Middle frontal gyrus (tissue), 1 donor: Measurements from ENCODE around the gene RNF220.
"Not testable (repeated sequence)": the region's sequence is repeated elsewhere in the genome, so short reads cannot be mapped to it uniquely, and the experiment has no call there.

ENCODE experiments used
- DNase-seq: peaks from one replicate; pipeline ENCODE4 v3.0.0-alpha.2; 2015; ENCODE audit warnings: low spot score; ENCODE audit errors: extremely low spot score

RNF220 gene

GRCh38 chr1:44546403-44547053 lies 141.5 kb downstream of the RNF220 start:
- no peak for DNase-seq

GRCh38 chr1:44547361-44547760 lies 142.3 kb downstream of the RNF220 start:
- no peak for DNase-seq

GRCh38 chr1:44547837-44548236 lies 142.8 kb downstream of the RNF220 start:
- no peak for DNase-seq

GRCh38 chr1:44549510-44549909 lies 144.5 kb downstream of the RNF220 start:
- no peak for DNase-seq

GRCh38 chr1:44553127-44553758 lies 148.2 kb downstream of the RNF220 start:
- DNase-seq = no peak

- DNase-seq = no peak
These were observed 148.7 kb downstream of the RNF220 start for GRCh38 chr1:44553771-44554170.

GRCh38 chr1:44554706-44555105 lies 149.7 kb downstream of the RNF220 start:
- no peak for DNase-seq

GRCh38 chr1:44557778-44558177 lies 152.7 kb downstream of the RNF220 start:
- no peak for DNase-seq

- no peak for DNase-seq
These were observed 153.8 kb downstream of the RNF220 start for GRCh38 chr1:44558883-44559282.

- no peak for DNase-seq
These were observed 154.3 kb downstream of the RNF220 start for GRCh38 chr1:44559330-44559729.

GRCh38 chr1:44559913-44560312 lies 154.9 kb downstream of the RNF220 start:
- DNase-seq = no peak

- DNase-seq = not testable (repeated sequence)
These were observed 155.6 kb downstream of the RNF220 start for GRCh38 chr1:44560696-44561095.

GRCh38 chr1:44565259-44565750 lies 160.2 kb downstream of the RNF220 start:
- no peak for DNase-seq

- DNase-seq = no peak
These were observed 160.8 kb downstream of the RNF220 start for GRCh38 chr1:44565833-44566232.

- DNase-seq = no peak
These were observed 161.4 kb downstream of the RNF220 start for GRCh38 chr1:44566281-44567046.

- no peak for DNase-seq
These were observed 163.3 kb downstream of the RNF220 start for GRCh38 chr1:44568128-44568900.

GRCh38 chr1:44569491-44569890 lies 164.4 kb downstream of the RNF220 start:
- no peak for DNase-seq

GRCh38 chr1:44571712-44572571 lies 166.9 kb downstream of the RNF220 start:
- DNase-seq = no peak

- DNase-seq = no peak
These were observed 167.5 kb downstream of the RNF220 start for GRCh38 chr1:44572572-44572879.

- DNase-seq = no peak
These were observed 170.3 kb downstream of the RNF220 start for GRCh38 chr1:44575396-44575795.
